ENCODE data around the gene TBC1D22B. TPM values are rescaled to one million over a fixed set of nuclear protein-coding genes. Genes with fewer than 3 reads are reported as not detected.
A peak's percentile ranks its signal among the peaks of the same experiment; 100 is the strongest.

TBC1D22B gene
- total and polyA plus RNA-seq, 2 of the 13 experiments (the other 11 are each of a cell fraction or from before 2014, with no cell fraction given) = 9.7 to 12.9 TPM

DNA sequence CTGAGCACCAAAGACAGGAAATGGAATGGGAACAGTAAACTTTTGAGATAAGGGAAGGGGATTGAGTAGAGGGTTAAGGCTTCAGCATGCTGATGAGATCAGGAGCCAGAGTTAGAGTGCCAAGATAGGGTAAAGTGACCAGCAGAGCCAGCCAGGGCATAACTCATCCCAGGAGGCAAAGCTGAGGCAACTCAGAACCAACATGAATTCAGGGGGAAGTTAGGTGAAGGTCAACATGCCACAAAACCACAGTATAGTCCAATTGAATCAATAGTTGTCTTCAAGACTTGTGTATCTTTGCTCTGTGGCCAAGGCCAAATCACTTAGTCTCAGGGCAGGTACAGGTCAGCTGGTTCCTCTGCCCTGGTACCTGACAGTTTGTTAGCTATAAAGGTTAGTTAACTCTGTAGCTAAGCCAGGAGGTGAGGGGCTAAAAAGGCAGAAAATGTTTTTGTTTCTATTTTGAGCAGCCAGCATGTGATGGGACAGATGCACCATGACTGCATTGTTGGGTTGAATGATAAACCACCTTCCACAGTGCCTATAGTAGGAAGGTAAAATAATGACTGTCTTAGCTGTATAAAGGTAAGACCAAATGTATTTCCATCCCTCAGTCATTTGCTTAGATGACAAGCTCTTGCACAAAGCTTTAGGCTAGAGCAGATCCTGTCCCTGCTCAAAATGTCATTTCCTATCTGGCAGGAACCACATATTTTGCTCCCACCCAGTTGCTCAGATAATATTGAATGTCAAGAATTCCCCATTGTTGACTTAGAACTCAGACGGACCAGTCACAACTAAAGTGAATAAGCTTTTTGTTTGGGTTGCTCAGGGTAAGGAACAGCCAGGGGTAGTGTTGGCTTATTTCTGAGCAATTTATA, 112.0 kb downstream of the TBC1D22B start (continued):
- TF ChIP-seq, protein P1, sequence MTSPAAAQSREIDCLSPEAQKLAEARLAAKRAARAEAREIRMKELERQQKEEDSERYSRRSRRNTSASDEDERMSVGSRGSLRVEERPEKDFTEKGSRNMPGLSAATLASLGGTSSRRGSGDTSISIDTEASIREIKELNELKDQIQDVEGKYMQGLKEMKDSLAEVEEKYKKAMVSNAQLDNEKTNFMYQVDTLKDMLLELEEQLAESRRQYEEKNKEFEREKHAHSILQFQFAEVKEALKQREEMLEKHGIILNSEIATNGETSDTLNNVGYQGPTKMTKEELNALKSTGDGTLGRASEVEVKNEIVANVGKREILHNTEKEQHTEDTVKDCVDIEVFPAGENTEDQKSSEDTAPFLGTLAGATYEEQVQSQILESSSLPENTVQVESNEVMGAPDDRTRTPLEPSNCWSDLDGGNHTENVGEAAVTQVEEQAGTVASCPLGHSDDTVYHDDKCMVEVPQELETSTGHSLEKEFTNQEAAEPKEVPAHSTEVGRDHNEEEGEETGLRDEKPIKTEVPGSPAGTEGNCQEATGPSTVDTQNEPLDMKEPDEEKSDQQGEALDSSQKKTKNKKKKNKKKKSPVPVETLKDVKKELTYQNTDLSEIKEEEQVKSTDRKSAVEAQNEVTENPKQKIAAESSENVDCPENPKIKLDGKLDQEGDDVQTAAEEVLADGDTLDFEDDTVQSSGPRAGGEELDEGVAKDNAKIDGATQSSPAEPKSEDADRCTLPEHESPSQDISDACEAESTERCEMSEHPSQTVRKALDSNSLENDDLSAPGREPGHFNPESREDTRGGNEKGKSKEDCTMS (CRISPR knock-in tag; conservative IDR thresholded peaks at IDR 0.05) = no peak
- TF ChIP-seq, protein P2, sequence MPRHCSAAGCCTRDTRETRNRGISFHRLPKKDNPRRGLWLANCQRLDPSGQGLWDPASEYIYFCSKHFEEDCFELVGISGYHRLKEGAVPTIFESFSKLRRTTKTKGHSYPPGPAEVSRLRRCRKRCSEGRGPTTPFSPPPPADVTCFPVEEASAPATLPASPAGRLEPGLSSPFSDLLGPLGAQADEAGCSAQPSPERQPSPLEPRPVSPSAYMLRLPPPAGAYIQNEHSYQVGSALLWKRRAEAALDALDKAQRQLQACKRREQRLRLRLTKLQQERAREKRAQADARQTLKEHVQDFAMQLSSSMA (CRISPR knock-in tag; IDR thresholded peaks at IDR 0.05) = no peak
- TF ChIP-seq, protein P3, sequence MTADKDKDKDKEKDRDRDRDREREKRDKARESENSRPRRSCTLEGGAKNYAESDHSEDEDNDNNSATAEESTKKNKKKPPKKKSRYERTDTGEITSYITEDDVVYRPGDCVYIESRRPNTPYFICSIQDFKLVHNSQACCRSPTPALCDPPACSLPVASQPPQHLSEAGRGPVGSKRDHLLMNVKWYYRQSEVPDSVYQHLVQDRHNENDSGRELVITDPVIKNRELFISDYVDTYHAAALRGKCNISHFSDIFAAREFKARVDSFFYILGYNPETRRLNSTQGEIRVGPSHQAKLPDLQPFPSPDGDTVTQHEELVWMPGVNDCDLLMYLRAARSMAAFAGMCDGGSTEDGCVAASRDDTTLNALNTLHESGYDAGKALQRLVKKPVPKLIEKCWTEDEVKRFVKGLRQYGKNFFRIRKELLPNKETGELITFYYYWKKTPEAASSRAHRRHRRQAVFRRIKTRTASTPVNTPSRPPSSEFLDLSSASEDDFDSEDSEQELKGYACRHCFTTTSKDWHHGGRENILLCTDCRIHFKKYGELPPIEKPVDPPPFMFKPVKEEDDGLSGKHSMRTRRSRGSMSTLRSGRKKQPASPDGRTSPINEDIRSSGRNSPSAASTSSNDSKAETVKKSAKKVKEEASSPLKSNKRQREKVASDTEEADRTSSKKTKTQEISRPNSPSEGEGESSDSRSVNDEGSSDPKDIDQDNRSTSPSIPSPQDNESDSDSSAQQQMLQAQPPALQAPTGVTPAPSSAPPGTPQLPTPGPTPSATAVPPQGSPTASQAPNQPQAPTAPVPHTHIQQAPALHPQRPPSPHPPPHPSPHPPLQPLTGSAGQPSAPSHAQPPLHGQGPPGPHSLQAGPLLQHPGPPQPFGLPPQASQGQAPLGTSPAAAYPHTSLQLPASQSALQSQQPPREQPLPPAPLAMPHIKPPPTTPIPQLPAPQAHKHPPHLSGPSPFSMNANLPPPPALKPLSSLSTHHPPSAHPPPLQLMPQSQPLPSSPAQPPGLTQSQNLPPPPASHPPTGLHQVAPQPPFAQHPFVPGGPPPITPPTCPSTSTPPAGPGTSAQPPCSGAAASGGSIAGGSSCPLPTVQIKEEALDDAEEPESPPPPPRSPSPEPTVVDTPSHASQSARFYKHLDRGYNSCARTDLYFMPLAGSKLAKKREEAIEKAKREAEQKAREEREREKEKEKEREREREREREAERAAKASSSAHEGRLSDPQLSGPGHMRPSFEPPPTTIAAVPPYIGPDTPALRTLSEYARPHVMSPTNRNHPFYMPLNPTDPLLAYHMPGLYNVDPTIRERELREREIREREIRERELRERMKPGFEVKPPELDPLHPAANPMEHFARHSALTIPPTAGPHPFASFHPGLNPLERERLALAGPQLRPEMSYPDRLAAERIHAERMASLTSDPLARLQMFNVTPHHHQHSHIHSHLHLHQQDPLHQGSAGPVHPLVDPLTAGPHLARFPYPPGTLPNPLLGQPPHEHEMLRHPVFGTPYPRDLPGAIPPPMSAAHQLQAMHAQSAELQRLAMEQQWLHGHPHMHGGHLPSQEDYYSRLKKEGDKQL (CRISPR knock-in tag; IDR thresholded peaks at IDR 0.05; ENCODE audit: low read depth) = peak; percentile 90
- no peak for TF ChIP-seq ZNF749 (CRISPR knock-in tag; IDR thresholded peaks at IDR 0.05; ENCODE audit: borderline replicate concordance)
- TF ChIP-seq TAF1 (CRISPR knock-in tag; IDR thresholded peaks at IDR 0.05) = no peak
- TF ChIP-seq HOXA7 (CRISPR knock-in tag; IDR thresholded peaks at IDR 0.05) = no peak
- TF ChIP-seq ZBTB42 (CRISPR knock-in tag; IDR thresholded peaks at IDR 0.05) = no peak
- no peak for TF ChIP-seq ZNF879 (CRISPR knock-in tag; IDR thresholded peaks at IDR 0.05)
- TF ChIP-seq GTF2F1 (IDR thresholded peaks at IDR 0.05; ENCODE audit: low read length) = no peak
- no peak for TF ChIP-seq FOXP1 (IDR thresholded peaks at IDR 0.05)
- peak; percentile 76 for TF ChIP-seq FOXP1 (CRISPR knock-in tag; IDR thresholded peaks at IDR 0.05)
- no peak; the same call in 1 of the 2 replicates for TF ChIP-seq ZNF12 (CRISPR knock-in tag; IDR thresholded peaks at IDR 0.05)
- peak; percentile 45 for TF ChIP-seq TBX2 (CRISPR knock-in tag; IDR thresholded peaks at IDR 0.05; ENCODE audit: borderline replicate concordance)
- no peak for TF ChIP-seq KDM4B (CRISPR knock-in tag; IDR thresholded peaks at IDR 0.05)
- no peak for TF ChIP-seq NFATC3 (CRISPR knock-in tag; IDR thresholded peaks at IDR 0.05)
- TF ChIP-seq, protein P4, sequence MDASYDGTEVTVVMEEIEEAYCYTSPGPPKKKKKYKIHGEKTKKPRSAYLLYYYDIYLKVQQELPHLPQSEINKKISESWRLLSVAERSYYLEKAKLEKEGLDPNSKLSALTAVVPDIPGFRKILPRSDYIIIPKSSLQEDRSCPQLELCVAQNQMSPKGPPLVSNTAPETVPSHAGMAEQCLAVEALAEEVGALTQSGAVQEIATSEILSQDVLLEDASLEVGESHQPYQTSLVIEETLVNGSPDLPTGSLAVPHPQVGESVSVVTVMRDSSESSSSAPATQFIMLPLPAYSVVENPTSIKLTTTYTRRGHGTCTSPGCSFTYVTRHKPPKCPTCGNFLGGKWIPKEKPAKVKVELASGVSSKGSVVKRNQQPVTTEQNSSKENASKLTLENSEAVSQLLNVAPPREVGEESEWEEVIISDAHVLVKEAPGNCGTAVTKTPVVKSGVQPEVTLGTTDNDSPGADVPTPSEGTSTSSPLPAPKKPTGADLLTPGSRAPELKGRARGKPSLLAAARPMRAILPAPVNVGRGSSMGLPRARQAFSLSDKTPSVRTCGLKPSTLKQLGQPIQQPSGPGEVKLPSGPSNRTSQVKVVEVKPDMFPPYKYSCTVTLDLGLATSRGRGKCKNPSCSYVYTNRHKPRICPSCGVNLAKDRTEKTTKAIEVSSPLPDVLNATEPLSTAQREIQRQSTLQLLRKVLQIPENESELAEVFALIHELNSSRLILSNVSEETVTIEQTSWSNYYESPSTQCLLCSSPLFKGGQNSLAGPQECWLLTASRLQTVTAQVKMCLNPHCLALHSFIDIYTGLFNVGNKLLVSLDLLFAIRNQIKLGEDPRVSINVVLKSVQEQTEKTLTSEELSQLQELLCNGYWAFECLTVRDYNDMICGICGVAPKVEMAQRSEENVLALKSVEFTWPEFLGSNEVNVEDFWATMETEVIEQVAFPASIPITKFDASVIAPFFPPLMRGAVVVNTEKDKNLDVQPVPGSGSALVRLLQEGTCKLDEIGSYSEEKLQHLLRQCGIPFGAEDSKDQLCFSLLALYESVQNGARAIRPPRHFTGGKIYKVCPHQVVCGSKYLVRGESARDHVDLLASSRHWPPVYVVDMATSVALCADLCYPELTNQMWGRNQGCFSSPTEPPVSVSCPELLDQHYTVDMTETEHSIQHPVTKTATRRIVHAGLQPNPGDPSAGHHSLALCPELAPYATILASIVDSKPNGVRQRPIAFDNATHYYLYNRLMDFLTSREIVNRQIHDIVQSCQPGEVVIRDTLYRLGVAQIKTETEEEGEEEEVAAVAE (CRISPR knock-in tag; IDR thresholded peaks at IDR 0.05; ENCODE audit: borderline replicate concordance) = peak; percentile 72; the same call in 1 of the 2 replicates
- TF ChIP-seq ZNF816 (CRISPR knock-in tag; IDR thresholded peaks at IDR 0.05; ENCODE audit: borderline replicate concordance) = no peak

Measured in HepG2 (cell line).